HuH-7 (cell line): Measurements from ENCODE around the gene ZNF283.
"Not testable (repeated sequence)": the region's sequence is repeated elsewhere in the genome, so short reads cannot be mapped to it uniquely, and the experiment has no call there.

Experiments
- DNase-seq: peaks from one replicate; pipeline ENCODE4 v3.0.0; 2011; ENCODE audit warnings: low spot score

ZNF283 gene

GRCh38 chr19:43848821-43849220 is 21.7 kb downstream of the ZNF283 start:
- DNase-seq: no peak

GRCh38 chr19:43858174-43858573 is 31.1 kb downstream of the ZNF283 start:
- no peak for DNase-seq

GRCh38 chr19:43866923-43867322 is 39.8 kb downstream of the ZNF283 start:
- DNase-seq: not testable (repeated sequence)

- no peak for DNase-seq
Observed at GRCh38 chr19:43872547-43873336, 45.6 kb downstream of the ZNF283 start.

GRCh38 chr19:43880483-43880882 is 53.4 kb downstream of the ZNF283 start:
- no peak for DNase-seq

GRCh38 chr19:43883864-43884263 is 56.7 kb downstream of the ZNF283 start, which contains the start of gene ZNF404:
Gene ZNF404, minus strand, starts transcription at chr19:43883964.
- no peak for DNase-seq

GRCh38 chr19:43895727-43896308 is 68.7 kb downstream of the ZNF283 start:
- DNase-seq: no peak
